22Rv1 (cell line): Measurements from ENCODE around the gene DAPL1.

Source experiments
- CTCF ChIP-seq: fragments of 450-650 bp; IDR thresholded peaks from 2 replicates; pipeline ENCODE4 v1.5.1; 2017; ENCODE audit warnings: mild to moderate bottlenecking
- ZFX ChIP-seq: fragments of 450-650 bp; IDR thresholded peaks from 2 replicates; pipeline ENCODE4 v1.6.1; 2017; ENCODE audit warnings: antibody characterized with exemption, borderline replicate concordance

GRCh38 chr2:158779621-158780020, 15.5 kb upstream of the DAPL1 start:
- TF ChIP-seq CTCF: no peak
- no peak for TF ChIP-seq ZFX
